HG03521 (cell line): ENCODE data around the gene FOLR2.
"Not testable (repeated sequence)": the region's sequence is repeated elsewhere in the genome, so short reads cannot be mapped to it uniquely, and the experiment has no call there.

Experiments used
- ATAC-seq: cut with Tn5 transposase; IDR thresholded peaks from one replicate; pipeline ENCODE4 v1.9.1; 2021; ENCODE audit warnings: mild to moderate bottlenecking, moderate library complexity; ENCODE audit not compliant: unreplicated experiment

FOLR2 gene

DNA sequence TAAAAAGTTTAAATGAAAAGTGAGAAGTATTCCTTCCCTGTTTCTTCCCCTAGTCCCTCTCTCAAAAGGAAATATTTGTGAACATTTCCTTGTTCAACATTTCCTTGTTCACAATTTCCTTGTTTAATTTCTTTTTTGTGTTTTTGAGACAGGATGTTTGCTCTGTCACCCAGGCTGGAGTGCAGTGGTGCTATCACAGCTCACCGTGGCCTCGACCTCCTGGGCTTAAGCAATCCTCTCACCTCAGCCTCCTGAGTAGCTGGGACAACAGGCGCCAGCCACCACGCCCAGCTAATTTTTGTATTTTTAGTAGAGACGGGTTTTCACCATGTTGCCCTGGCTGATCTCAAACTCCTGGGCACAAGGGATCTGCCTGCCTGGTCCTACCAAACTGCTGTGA lies 50.4 kb downstream of the FOLR2 start:
- not testable (repeated sequence) for ATAC-seq

GRCh38 chr11:72267956-72268617 lies 51.5 kb downstream of the FOLR2 start:
- ATAC-seq = no peak
